Esophagus squamous epithelium (tissue), 4 donors: ENCODE measurements around the gene PTPRN2.

Experiments used
- CTCF ChIP-seq, 6 experiments: fragments of 450-650 bp in 4 of 6; fragments of 200-600 bp in 2 of 6; sonication (generic) in 2 of 6; IDR thresholded peaks; one replicate each; pipeline ENCODE4 v1.5.1; 2016 to 2019; ENCODE audit warnings: antibody characterized with exemption in 6 of 6, mild to moderate bottlenecking in 4 of 6, moderate library complexity in 4 of 6
- POLR2A ChIP-seq, 4 donors: fragments of 450-650 bp; IDR thresholded peaks; one replicate each; pipeline ENCODE4 v1.6.1; 2017; ENCODE audit warnings: antibody characterized with exemption in 4 of 4, mild to moderate bottlenecking in 4 of 4, moderate library complexity in 3 of 4

- no peak for TF ChIP-seq POLR2A (IDR thresholded peaks at IDR 0.05)
- TF ChIP-seq CTCF (IDR thresholded peaks at IDR 0.05): no peak
Measured at GRCh38 chr7:158273138-158273651, 314.4 kb downstream of the PTPRN2 start.
